ENCODE data around the gene CTSD. TPM values are rescaled to one million over a fixed set of nuclear protein-coding genes. Genes with fewer than 3 reads are reported as not detected.

CTSD gene
- polyA plus RNA-seq, 2 of the 4 experiments (the other 2 are of a cell fraction) = 74.0 to 310 TPM

DNA sequence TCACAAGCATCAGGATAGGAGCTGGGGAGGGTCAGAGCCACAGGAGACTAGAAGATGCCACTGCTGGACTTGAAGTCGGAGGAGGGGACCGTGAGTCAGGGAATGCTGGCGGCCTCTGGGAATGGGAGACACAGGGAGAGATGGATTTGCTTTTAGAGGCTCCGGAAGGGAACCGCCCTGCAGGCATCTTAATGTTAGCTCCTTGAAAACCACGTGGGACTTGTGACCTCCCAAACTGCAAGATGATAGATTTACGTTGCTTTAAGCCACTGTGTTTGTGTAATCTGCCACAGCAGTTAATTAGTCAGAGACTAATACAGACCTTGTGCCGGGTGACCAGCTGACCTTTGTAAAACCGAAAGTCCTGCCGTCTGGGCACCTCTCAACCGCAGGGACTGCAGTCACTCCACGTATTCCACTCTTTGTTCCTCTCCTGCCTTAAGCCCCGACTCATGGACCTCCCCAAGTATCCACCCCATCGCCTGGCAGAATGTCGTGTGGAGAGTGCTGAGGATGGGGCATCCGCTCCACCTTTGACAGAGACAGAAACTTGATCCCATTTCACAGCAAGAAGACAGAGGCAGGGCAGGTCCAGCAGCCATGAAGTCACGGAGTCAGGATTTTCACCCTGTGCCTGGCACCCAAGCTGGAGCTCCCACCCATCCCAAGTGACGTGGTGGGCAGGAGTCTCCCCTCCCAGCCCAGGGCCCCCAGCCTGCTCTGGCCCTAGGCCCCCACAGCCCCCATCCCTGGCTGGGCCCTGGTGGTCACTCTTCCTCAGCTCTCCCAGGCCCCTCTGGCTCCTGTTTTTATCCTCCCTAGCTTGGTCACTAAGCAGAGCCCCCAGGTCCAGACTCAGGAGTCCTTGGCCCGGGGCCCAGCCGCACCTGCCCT, 19.4 kb upstream of the CTSD start:
- DNase-seq (ENCODE audit: low read depth in 1 of 2, low spot score in 1 of 2) = peak in 1 of 2 experiments; percentile 31
- TF ChIP-seq, protein P1, sequence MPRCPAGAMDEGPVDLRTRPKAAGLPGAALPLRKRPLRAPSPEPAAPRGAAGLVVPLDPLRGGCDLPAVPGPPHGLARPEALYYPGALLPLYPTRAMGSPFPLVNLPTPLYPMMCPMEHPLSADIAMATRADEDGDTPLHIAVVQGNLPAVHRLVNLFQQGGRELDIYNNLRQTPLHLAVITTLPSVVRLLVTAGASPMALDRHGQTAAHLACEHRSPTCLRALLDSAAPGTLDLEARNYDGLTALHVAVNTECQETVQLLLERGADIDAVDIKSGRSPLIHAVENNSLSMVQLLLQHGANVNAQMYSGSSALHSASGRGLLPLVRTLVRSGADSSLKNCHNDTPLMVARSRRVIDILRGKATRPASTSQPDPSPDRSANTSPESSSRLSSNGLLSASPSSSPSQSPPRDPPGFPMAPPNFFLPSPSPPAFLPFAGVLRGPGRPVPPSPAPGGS (IDR thresholded peaks at IDR 0.05) = no peak
- TF ChIP-seq HOXA7 (CRISPR knock-in tag; IDR thresholded peaks at IDR 0.05) (no peak), RNF2 (IDR thresholded peaks at IDR 0.05; ENCODE audit: borderline replicate concordance, low read depth) (no peak), KDM1A (IDR thresholded peaks at IDR 0.05; ENCODE audit: low read depth) (no peak)
- TF ChIP-seq, protein P2, sequence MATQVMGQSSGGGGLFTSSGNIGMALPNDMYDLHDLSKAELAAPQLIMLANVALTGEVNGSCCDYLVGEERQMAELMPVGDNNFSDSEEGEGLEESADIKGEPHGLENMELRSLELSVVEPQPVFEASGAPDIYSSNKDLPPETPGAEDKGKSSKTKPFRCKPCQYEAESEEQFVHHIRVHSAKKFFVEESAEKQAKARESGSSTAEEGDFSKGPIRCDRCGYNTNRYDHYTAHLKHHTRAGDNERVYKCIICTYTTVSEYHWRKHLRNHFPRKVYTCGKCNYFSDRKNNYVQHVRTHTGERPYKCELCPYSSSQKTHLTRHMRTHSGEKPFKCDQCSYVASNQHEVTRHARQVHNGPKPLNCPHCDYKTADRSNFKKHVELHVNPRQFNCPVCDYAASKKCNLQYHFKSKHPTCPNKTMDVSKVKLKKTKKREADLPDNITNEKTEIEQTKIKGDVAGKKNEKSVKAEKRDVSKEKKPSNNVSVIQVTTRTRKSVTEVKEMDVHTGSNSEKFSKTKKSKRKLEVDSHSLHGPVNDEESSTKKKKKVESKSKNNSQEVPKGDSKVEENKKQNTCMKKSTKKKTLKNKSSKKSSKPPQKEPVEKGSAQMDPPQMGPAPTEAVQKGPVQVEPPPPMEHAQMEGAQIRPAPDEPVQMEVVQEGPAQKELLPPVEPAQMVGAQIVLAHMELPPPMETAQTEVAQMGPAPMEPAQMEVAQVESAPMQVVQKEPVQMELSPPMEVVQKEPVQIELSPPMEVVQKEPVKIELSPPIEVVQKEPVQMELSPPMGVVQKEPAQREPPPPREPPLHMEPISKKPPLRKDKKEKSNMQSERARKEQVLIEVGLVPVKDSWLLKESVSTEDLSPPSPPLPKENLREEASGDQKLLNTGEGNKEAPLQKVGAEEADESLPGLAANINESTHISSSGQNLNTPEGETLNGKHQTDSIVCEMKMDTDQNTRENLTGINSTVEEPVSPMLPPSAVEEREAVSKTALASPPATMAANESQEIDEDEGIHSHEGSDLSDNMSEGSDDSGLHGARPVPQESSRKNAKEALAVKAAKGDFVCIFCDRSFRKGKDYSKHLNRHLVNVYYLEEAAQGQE (IDR thresholded peaks at IDR 0.05) = no peak
- peak overlapping the region; percentile 45 to 75; a peak in 5 of 6 replicates for H3K27ac ChIP-seq
- no peaks in the 10 kb centered on the region for H3K9me3 ChIP-seq
- H3K4me1 ChIP-seq = peaks cover 28% of the 10 kb centered on the region
- ChIA-PET POLR2A (interaction anchor here (1.2 kb wide), 1 partner anchor 19 kb away, joined by 13 read pairs; the partner anchor contains the start of gene CTSD), CTCF (interaction anchor here (0.6 to 2.5 kb wide), 6 partner anchors 9 to 374 kb away, joined by 3 to 13 read pairs (median 3); no protein-coding TSS in a partner anchor)
- 61% methylated on average over 17 of the region's 20 CpGs for WGBS (ENCODE audit: missing lambda C conversion rate)
- H3K4me2 ChIP-seq = peak overlapping the region; percentile 51
- no peak overlapping the region for H3K4me3 ChIP-seq
- no peak for FAIRE-seq
- peak in 1 of 2 experiments; percentile 17; a peak in 2 of 6 replicates for ATAC-seq

DNA sequence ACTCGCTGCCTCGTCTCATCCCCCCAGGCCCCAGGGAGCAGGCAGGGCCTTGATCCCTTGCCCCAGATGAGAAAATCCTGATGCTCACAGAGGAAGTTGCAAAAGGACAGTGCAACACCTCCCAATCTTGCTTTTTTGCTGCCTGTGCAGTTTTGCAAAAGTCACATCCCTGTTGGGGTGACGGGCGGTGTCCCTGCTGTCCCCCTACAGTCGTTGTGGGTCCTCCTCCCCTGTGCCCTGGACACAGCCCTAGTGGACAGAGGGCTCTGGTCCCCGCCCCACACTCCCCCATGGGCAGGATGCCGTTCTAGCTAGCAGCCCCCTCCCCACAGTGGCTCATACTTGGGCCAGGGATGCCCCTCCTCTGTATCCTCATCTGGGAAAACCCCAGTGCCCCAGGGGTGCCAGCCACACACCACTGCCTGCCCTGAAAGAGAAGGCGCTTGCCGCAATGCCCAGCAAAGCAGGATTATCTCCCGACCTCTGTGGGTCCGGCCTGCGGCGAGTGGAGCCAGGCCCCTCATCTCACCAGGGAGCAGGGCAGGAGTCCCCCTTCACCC, 18.4 kb upstream of the CTSD start:
- ATAC-seq (no peak), FAIRE-seq (no peak), DNase-seq (ENCODE audit: low read depth in 1 of 2, low spot score in 1 of 2) (no peak)
- H3K27ac ChIP-seq = peak overlapping the region; percentile 45 to 75; a peak in 4 of 6 replicates
- CTCF ChIA-PET = interaction anchor here (1.0 to 1.9 kb wide), 4 partner anchors 10 to 51 kb away, joined by 3 to 6 read pairs (median 4); no protein-coding TSS in a partner anchor
- H3K4me3 ChIP-seq = no peak overlapping the region
- peaks cover 34% of the 10 kb centered on the region for H3K4me1 ChIP-seq
- TF ChIP-seq RFX5 (IDR thresholded peaks at IDR 0.05) (no peak), MAFK (IDR thresholded peaks at IDR 0.05; ENCODE audit: partially characterized antibody) (peak; percentile 91)
- 91% methylated on average over 11 of the region's 13 CpGs for WGBS (ENCODE audit: missing lambda C conversion rate)
- H3K4me2 ChIP-seq = no peak overlapping the region
- H3K9me3 ChIP-seq = no peaks in the 10 kb centered on the region
- POLR2A ChIA-PET = interaction anchor here (1.2 kb wide), 1 partner anchor 18 kb away, joined by 13 read pairs; the partner anchor contains the start of gene CTSD

DNA sequence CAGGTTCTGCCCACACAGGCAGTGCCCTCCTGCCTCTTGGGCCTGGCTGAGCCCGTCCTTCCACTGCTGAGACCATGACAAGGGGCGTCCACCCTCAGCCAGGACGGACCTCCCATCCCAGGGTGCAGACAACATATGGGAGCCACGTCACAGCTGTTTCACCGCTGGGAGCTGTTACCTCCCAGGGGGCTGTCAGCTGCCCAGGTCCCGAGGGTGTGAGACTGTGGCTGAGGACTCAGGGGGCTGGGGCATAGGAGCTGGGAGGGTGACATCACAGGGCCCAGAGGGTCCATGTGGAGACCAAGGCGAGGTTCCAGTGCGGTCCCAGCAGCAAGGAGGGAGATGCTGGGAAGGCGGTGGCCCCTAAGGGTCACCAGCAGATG, 17.9 kb upstream of the CTSD start:
- ATAC-seq = no peak
- peak overlapping the region in 1 of 2 experiments; percentile 75; a peak in 4 of 6 replicates for H3K27ac ChIP-seq
- H3K4me2 ChIP-seq = no peak overlapping the region
- peaks cover 34% of the 10 kb centered on the region for H3K4me1 ChIP-seq
- POLR2A ChIA-PET = no interaction called here
- DNase-seq (ENCODE audit: low read depth in 1 of 2, low spot score in 1 of 2) = no peak
- FAIRE-seq = no peak
- H3K9me3 ChIP-seq = no peaks in the 10 kb centered on the region
- H3K4me3 ChIP-seq = no peak overlapping the region
- WGBS (ENCODE audit: missing lambda C conversion rate) = 88% methylated on average over 8 of the region's 9 CpGs
- TF ChIP-seq KDM5A (IDR thresholded peaks at IDR 0.05) (no peak), MYC (IDR thresholded peaks at IDR 0.05; ENCODE audit: borderline replicate concordance, low read length) (no peak), CBX8 (IDR thresholded peaks at IDR 0.05) (no peak), RCOR1 (IDR thresholded peaks at IDR 0.05; ENCODE audit: low read depth, low read length) (no peak), NPAS2 (CRISPR knock-in tag; IDR thresholded peaks at IDR 0.05; ENCODE audit: borderline replicate concordance) (no peak), CBX2 (IDR thresholded peaks at IDR 0.05; ENCODE audit: borderline replicate concordance, low read depth) (no peak), RNF2 (IDR thresholded peaks at IDR 0.05; ENCODE audit: borderline replicate concordance, low read depth) (no peak), SMC3 (IDR thresholded peaks at IDR 0.05) (no peak)
- TF ChIP-seq, protein P3, sequence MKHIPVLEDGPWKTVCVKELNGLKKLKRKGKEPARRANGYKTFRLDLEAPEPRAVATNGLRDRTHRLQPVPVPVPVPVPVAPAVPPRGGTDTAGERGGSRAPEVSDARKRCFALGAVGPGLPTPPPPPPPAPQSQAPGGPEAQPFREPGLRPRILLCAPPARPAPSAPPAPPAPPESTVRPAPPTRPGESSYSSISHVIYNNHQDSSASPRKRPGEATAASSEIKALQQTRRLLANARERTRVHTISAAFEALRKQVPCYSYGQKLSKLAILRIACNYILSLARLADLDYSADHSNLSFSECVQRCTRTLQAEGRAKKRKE (CRISPR knock-in tag; IDR thresholded peaks at IDR 0.05; ENCODE audit: low read depth) = no peak
- TF ChIP-seq, protein P4, sequence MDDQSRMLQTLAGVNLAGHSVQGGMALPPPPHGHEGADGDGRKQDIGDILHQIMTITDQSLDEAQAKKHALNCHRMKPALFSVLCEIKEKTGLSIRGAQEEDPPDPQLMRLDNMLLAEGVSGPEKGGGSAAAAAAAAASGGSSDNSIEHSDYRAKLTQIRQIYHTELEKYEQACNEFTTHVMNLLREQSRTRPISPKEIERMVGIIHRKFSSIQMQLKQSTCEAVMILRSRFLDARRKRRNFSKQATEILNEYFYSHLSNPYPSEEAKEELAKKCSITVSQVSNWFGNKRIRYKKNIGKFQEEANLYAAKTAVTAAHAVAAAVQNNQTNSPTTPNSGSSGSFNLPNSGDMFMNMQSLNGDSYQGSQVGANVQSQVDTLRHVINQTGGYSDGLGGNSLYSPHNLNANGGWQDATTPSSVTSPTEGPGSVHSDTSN (IDR thresholded peaks at IDR 0.05) = no peak
- TF ChIP-seq, protein P2 (IDR thresholded peaks at IDR 0.05) = no peak
- CTCF ChIA-PET = interaction anchor here (1.9 kb wide), 1 partner anchor 51 kb away, joined by 6 read pairs; no protein-coding TSS in a partner anchor

Measured in A549 (cell line).